Measurements from ENCODE around the gene ADSS1.

Gene ADSS1

DNA sequence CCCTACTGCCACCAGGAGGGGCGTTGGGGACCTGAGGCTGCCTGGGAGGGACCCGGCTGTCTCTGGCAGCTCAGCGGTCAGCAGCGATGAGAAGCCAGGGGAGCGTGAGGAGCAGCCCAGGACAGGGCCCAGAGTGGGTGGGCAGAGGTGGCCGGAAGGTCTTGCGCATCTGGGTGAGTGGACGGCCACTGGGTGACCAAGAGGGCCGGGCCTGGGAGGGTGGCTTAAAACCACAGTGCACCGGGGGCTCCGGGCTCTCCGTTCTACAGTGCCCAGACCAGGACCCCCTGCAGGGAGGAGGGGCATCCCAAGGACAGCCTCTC is 24.6 kb upstream of the ADSS1 start:
- DNase-seq (ENCODE audit: low read depth, low spot score) = no peak

GRCh38 chr14:104700225-104700651 is 23.8 kb upstream of the ADSS1 start:
- DNase-seq (ENCODE audit: low read depth, low spot score) = no peak

DNA sequence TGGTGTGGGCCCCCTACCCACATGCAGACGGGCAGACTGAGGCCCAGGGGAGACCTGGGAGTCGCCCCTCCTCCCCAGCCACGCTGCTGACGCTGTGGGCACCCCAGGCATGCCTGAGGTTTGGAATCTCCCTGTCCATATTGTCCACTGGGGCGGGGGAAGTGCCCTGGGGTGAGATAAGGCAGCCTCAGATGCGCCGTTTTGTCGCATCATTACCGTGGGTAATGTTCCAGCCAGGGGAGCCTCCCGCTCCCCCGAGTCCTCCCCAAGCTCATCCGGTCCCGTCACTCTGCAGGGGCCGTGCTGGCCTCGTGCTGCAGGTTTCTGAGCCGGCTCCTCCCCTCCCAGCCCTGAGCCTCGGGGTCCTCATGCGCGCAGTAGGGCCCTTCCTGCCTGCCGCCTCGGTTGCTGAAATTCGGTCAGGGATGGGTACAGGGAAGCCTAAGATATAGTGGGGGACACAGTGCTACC is 23.2 kb upstream of the ADSS1 start:
- DNase-seq (ENCODE audit: low read depth, low spot score) = no peak

DNA sequence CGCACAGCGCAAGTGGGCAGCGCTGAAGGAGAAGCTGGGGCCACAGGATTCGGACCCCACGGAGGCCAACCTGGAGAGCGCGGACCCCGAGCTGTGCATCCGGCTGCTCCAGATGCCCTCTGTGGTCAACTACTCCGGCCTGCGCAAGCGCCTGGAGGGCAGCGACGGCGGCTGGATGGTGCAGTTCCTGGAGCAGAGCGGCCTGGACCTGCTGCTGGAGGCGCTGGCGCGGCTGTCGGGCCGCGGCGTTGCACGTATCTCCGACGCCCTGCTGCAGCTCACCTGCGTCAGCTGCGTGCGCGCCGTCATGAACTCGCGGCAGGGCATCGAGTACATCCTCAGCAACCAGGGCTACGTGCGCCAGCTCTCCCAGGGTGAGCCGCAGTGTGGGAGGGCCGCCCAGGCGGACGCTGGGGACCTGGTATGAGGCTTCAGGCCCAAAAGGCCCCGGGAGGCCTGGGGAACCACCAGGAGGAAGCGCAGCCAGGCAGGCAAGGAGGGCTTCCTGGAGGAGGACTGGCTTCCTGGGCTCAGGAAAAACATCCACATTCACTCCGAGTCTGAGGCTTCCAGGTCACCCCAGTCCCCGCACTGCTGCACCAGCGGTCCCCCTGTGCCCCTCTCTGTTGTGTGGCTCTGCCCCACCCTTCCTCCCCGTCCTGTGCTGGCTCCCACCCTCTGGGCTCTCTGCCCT is 22.5 kb upstream of the ADSS1 start:
- no peak for DNase-seq (ENCODE audit: low read depth, low spot score)

GRCh38 chr14:104702106-104702505 is 21.9 kb upstream of the ADSS1 start:
- no peak for DNase-seq (ENCODE audit: low read depth, low spot score)

DNA sequence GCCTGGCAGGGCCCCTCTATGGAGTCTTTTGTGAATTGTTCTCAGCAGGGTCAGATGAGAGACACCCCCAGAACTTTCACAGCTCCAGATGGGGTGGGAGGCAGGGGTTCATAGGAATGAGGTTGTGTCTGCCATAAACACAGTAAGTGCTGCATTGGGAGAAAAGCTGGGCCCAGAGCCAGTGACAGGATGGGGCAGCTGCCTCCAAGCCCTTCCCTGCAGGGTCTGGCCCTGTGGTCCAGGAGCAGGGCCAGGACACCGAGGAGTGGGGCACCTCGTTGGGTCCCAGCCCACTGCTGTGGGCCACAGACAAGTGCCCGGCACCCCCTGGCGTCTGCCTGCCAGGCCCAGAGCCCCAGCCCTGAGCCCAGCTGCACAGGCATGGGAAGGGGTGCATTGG is 21.4 kb upstream of the ADSS1 start:
- no peak for DNase-seq (ENCODE audit: low read depth, low spot score)

DNA sequence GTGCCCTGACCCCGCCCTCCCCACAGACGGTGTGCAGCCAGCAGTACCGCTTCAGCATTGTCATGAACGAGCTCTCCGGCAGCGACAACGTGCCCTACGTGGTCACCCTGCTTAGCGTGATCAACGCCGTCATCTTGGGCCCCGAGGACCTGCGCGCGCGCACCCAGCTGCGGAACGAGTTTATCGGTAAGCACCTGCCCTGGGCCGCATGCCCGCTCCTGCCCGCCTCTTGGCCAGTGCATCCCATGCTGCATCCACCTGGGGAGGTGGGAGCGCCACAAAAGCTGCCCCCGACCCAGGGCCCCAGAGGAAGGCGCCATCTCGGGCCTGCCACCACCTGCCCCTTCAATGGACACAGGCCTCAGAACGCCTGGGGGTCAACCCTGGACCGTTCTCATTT is 20.8 kb upstream of the ADSS1 start:
- no peak for DNase-seq (ENCODE audit: low read depth, low spot score)

DNA sequence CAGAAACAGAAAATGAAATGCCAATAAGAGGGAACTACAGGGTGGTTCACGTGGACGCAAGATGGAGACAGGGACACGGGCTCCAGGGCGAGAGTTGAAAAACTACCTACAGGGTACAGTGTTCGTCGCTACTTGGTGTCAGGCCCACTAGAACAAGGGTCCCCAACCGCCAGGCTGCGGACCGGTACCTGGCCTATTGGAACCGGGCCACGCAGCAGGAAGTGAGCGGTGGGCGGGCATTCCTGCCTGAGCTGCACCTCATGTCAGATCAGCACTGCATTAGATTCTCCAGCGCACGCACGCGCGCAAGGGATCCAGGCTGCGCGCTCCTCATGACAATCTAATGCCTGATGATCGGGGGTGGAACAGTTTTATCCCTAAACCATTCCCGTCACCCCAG is 19.8 kb upstream of the ADSS1 start:
- DNase-seq (ENCODE audit: low read depth, low spot score) = no peak

DNA sequence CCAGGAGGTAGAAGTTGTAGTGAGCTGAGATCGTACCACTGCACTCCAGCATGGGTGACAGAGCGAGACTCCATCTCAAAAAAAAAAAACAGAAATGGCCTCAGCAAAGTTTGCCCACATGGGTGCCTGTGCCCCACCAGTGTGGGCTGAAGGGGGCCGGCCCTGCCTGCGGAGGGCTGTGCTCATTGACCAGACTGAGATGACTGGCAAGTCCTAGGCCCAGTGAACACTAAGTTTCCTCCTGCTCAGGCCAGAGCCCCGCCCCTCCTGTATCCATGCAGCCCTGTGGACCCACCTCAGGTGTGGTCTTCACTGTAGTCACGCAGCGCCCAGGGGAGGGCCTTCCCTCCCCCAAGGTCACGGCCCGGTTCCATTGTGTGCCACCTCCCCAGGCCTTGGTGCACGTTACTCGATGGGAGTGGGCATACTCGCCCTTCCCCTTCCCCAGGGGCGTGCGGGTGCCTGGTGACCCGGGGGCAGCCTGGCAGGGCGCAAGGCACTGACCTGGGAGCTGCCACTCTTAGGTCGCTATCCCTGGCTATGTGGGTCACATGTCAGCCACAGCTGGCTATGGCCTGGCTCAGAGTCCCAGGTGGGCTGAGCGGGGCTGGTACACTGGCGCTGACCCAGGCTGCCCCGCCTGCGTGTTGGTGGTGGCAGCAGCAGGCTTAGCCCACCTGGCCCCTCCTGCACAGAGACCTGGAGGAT is 18.5 kb upstream of the ADSS1 start:
- no peak for DNase-seq (ENCODE audit: low read depth, low spot score)

DNA sequence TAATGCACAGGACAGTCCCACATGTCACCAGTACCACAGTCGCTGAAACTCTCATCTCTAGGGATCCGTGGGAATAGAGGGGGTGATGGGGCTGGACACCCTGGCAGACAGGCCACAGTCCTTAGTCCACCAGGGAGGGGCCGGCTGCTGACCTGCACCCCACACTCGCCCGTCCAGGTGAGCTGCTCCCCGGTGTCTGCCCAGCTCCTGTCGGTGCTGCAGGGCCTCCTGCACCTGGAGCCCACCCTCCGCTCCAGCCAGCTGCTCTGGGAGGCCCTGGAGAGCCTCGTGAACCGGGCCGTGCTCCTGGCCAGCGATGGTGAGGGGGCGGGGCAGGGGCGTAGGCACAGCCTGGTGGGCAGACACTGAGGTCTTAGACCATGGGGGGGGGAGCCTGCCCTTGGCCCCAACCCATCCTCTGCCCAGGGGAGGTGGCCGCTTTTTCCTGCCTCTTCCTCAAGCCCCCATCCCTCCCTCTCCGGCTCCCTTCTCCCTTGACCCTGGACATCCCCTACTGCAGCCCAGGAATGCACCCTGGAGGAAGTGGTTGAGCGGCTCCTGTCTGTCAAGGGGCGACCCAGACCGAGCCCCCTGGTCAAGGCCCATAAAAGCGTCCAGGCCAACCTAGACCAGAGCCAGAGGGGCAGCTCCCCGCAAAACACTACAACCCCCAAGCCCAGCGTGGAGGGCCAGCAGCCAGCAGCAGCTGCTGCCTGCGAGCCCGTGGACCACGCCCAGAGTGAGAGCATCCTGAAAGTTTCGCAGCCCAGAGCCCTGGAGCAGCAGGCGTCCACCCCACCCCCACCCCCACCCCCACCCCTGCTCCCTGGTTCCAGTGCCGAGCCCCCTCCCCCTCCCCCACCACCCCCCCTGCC is 17.1 kb upstream of the ADSS1 start:
- no peak for DNase-seq (ENCODE audit: low read depth, low spot score)

DNA sequence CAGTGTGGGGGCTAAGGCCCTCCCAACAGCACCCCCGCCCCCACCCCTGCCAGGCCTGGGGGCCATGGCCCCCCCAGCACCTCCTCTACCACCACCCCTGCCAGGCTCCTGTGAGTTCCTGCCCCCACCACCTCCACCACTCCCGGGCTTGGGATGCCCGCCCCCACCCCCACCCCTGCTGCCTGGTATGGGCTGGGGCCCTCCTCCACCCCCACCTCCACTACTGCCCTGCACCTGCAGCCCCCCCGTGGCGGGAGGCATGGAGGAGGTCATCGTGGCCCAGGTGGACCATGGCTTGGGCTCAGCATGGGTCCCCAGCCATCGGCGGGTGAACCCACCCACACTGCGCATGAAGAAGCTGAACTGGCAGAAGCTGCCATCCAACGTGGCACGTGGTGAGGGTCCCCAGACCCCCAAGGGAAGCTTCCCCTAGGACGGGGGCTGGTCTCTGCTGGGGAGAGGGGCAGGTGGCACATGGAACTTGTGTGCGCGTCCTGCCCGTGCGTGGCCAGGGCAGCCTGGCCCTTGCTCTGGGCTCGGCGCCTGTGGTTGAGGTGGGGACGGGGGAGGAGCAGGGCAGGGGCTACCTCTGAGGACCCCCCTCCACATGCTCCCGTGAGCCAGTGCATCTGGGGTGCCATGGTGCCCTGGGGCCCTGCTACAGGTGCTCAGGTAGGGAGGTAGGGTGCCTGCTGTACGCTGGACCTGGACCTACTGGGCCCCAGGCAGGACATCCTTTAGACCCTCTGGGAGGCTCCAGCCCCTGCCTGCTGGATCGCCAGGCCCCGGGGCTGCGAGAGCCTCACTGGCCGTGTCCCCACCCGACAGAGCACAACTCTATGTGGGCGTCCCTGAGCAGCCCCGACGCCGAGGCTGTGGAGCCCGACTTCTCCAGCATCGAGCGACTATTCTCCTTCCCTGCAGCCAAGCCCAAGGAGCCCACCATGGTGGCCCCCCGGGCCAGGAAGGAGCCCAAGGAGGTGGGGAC is 16.1 kb upstream of the ADSS1 start:
- no peak for DNase-seq (ENCODE audit: low read depth, low spot score)

- DNase-seq (ENCODE audit: low read depth, low spot score) = peak; percentile 91
Observed at GRCh38 chr14:104708606-104709268, 15.3 kb upstream of the ADSS1 start.

- peak; percentile 90 for DNase-seq (ENCODE audit: low read depth, low spot score)
Observed at GRCh38 chr14:104709387-104710039, 14.5 kb upstream of the ADSS1 start.

GRCh38 chr14:104710071-104710735 is 13.8 kb upstream of the ADSS1 start:
- DNase-seq (ENCODE audit: low read depth, low spot score) = no peak

DNA sequence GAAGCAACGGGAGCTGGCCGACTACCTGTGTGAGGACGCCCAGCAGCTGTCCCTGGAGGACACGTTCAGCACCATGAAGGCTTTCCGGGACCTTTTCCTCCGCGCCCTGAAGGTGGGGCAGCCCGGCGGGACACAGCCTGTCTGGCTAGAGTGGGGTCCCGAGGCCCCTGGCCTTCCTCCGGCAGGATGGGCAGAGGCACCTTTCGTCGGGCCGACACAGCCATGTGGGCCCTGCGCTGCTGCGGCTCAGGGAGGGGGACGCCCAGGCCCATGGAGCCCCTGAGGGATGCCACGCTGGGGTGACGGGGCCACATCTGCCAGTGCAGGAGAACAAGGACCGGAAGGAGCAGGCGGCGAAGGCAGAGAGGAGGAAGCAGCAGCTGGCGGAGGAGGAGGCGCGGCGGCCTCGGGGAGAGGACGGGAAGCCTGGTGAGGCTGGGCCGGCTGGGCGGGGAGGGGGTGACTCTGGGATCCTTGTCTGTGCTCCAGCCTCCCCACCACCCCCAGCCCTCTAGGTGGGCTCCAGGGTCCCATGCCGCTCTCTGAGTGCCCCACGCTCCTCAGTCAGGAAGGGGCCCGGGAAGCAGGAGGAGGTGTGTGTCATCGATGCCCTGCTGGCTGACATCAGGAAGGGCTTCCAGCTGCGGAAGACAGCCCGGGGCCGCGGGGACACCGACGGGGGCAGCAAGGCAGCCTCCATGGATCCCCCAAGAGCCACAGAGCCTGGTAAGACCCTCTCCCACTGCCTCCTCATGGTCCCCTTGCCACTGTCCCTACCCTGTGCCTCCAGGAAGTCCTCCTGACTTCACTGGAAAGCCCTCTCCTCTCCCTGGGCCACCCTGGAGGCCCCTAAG is 10.9 kb upstream of the ADSS1 start:
- DNase-seq (ENCODE audit: low read depth, low spot score) = no peak

- DNase-seq (ENCODE audit: low read depth, low spot score) = no peak
Observed at GRCh38 chr14:104714066-104714465, 10.0 kb upstream of the ADSS1 start.

- DNase-seq (ENCODE audit: low read depth, low spot score) = no peak
Observed at GRCh38 chr14:104714681-104715080, 9.3 kb upstream of the ADSS1 start.

DNA sequence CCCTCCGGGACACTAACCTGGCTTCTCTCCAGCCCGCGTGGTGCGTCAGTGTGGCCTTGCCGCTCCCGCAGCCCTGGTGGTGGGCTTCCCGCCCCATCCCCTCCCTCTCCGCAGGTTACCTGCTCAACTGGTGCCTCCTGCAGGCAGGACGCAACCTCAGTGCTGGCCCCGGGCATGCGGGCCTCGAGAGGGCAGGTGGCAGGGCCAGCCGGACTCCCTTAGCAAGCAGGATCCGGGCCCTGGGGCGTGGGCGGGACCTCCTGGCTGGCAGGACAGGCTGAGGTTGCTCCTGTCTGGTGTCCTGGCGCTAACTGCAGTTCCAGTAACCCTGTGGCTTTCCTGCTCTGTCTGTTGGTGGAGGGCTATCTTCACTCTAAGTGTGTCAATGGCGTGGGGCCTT is 8.6 kb upstream of the ADSS1 start:
- peak; percentile 73 for DNase-seq (ENCODE audit: low read depth, low spot score)

GRCh38 chr14:104715871-104716270 is 8.2 kb upstream of the ADSS1 start:
- DNase-seq (ENCODE audit: low read depth, low spot score) = no peak
